ENCODE data around the gene A3GALT2. TPM values are rescaled to one million over a fixed set of nuclear protein-coding genes. Genes with fewer than 3 reads are reported as not detected.

Gene A3GALT2
- total RNA-seq (not detected), polyA plus RNA-seq (not detected)

- Histone ChIP-seq H3K27me3 (ENCODE audit: control insufficient read depth in 4 of 4, insufficient read depth in 4 of 4, low read length in 3 of 4) (no peaks in the 10 kb centered on the region), H3K9me3 (ENCODE audit: control insufficient read depth in 4 of 4, low read length in 3 of 4) (no peaks in the 10 kb centered on the region), H3K36me3 (ENCODE audit: control insufficient read depth in 4 of 4, insufficient read depth in 3 of 4, low read depth in 1 of 4, low read length in 3 of 4) (peaks cover 11 to 31% (median 28%) of the 10 kb centered on the region in 4 donors), H3K9ac (ENCODE audit: low read depth in 1 of 2, low read length in 2 of 2) (no peak within 1 kb of the TSS), H3K4me1 (ENCODE audit: control insufficient read depth in 4 of 4, insufficient read depth in 4 of 4, low read length in 3 of 4) (no peaks in the 10 kb centered on the region), H3K27ac (ENCODE audit: low read depth in 1 of 2, low read length in 2 of 2) (no peak within 1 kb of the TSS), H3K4me3 (ENCODE audit: low read depth in 1 of 3, low read length in 3 of 3) (no peak within 1 kb of the TSS)
- DNase-seq (ENCODE audit: low spot score): no peak
- 74% methylated on average over 8 of the region's 8 CpGs for WGBS
- no peak for TF ChIP-seq ATF3 (IDR thresholded peaks at IDR 0.05)
- no peak for TF ChIP-seq CTCF (IDR thresholded peaks at IDR 0.05; ENCODE audit: low read depth, low read length, missing input control)
- TF ChIP-seq SP1 (IDR thresholded peaks at IDR 0.05): no peak
- no peak for TF ChIP-seq YY1 (IDR thresholded peaks at IDR 0.05)
- no peak for TF ChIP-seq NR2F2 (IDR thresholded peaks at IDR 0.05)
- TF ChIP-seq HNF4G (IDR thresholded peaks at IDR 0.05): no peak
- TF ChIP-seq MAX (IDR thresholded peaks at IDR 0.05): no peak
- no peak for TF ChIP-seq JUND (IDR thresholded peaks at IDR 0.05)
- no peak for TF ChIP-seq FOXA1 (IDR thresholded peaks at IDR 0.05)
- TF ChIP-seq HNF4A (conservative IDR thresholded peaks at IDR 0.05): no peak
- no peak for TF ChIP-seq ZBTB33 (IDR thresholded peaks at IDR 0.05)
- no peak for TF ChIP-seq FOXA2 (IDR thresholded peaks at IDR 0.05)
- TF ChIP-seq TAF1 (conservative IDR thresholded peaks at IDR 0.05): no peak
- TF ChIP-seq EGR1 (IDR thresholded peaks at IDR 0.05; ENCODE audit: low read depth in 2 of 2): no peak
- no peak for TF ChIP-seq RXRA (IDR thresholded peaks at IDR 0.05)
- TF ChIP-seq REST (IDR thresholded peaks at IDR 0.05): no peak
- no peak for TF ChIP-seq RAD21 (IDR thresholded peaks at IDR 0.05)
- TF ChIP-seq GABPA (IDR thresholded peaks at IDR 0.05 in 1 of 2, conservative IDR thresholded peaks at IDR 0.05 in 1 of 2): no peak
Measured at GRCh38 chr1:33320619-33321165, at the start of gene A3GALT2. Gene A3GALT2 (minus strand): TSS chr1:33321098. CDS start chr1:33321098, 0 bp downstream.
